ELR (cell line): ENCODE data around the gene TIMP3.
A peak's percentile ranks its signal among the peaks of the same experiment; 100 is the strongest.
"Not testable (repeated sequence)": the region's sequence is repeated elsewhere in the genome, so short reads cannot be mapped to it uniquely, and the experiment has no call there.

Experiments
- DNase-seq: peaks from one replicate; pipeline ENCODE4 v3.0.0-alpha.2; 2015; ENCODE audit warnings: low read depth

The TIMP3 gene

GRCh38 chr22:32801537-32802236 lies at the start of gene TIMP3:
TIMP3 (plus strand) TSS chr22:32801705; CDS start chr22:32802002, 297 bp downstream.
- peak; percentile 83 for DNase-seq

- peak; percentile 64 for DNase-seq
Observed at GRCh38 chr22:32752326-32752725, 49.2 kb upstream of the TIMP3 start.

DNA sequence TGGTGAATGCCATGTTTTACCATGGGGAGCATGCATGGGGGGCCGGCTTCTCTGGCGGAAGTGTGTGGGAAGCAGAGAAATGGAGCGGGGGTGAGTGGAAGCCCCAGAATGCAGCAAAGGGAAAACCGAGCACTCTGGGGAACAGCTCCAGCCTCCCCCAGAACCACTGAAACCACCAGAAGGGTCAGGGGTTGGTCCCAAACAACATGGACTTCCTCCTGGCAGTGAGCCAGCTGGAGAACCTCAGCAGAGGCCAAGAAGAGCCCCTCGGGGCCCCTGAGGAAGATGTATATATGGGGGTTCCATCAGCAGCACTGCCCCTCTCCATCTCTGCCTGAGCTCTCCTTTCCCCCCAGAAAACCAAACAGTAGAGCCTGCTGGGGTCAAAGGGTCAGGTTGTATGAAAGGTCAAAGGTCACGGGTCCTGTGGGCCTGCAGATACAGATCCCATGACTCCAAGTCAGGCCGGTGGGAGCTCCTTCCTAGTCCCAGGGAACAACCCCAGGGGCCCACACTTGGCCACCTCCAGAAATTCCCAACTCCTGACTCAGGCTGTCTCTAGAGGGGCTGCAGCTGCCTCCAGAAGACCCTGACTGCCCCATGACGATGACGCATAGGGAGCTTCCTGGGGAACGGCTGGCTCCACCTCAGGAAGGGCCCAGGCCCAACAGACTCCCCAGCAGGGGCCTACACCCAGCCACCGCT lies 48.5 kb upstream of the TIMP3 start:
- peak; percentile 84 for DNase-seq

GRCh38 chr22:32753591-32753990 lies 47.9 kb upstream of the TIMP3 start:
- no peak for DNase-seq

GRCh38 chr22:32754413-32755041 lies 47.0 kb upstream of the TIMP3 start:
- DNase-seq: peak; percentile 77

DNA sequence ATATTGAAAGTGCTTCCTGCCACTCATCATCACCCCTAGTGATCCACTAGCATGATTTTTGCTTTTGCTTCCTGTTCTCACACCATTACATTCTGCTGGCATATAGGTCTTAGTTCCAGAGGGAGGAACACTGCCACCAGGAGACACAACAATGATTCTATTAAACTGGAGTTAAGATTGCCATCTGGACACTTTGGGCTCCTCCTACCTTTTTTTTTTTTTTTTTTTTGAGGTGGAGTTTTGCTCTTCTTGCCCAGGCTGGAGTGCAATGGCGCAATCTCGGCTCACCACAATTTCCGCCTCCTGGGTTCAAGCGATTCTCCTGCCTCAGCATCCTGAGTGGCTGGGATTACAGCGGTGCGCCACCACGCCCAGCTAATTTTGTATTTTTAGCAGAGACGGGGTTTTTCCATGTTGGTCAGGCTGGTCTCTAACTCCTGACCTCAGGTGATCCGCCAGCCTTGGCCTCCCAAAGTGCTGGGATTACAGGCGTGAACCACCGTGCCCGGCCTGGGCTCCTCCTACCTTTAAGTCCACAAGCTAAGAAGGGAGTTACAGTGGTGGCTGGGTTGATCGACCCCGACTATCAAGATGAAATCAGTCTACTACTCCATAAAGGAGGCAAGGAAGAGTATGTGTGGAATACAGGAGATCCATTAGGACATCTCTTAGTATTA lies 44.3 kb upstream of the TIMP3 start:
- not testable (repeated sequence) for DNase-seq

GRCh38 chr22:32758866-32759385 lies 42.6 kb upstream of the TIMP3 start:
- no peak for DNase-seq

DNA sequence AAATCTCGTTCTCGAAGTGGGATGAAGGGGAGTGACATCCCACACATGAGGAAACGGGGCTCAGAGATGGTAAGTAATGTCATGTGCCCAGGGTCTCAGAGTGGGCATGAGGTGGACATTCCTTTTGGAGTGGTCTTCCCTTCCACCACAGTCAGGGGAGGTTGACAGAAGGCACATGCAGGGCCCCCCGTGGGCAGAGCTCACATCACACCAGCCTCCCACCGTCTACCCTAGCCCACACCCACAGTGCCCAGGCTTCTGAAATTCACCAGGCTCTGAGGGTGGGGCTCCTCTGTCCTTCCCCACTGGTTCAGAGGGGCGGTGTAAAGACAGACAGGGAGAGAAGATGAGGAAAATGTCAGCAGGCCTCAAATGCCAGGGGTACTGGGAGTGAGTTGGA lies 41.1 kb upstream of the TIMP3 start:
- no peak for DNase-seq

GRCh38 chr22:32760815-32761214 lies 40.7 kb upstream of the TIMP3 start:
- DNase-seq: no peak

- DNase-seq: peak; percentile 87
Observed at GRCh38 chr22:32761251-32761903, 40.1 kb upstream of the TIMP3 start.

GRCh38 chr22:32764330-32765131 lies 37.0 kb upstream of the TIMP3 start:
- peak; percentile 84 for DNase-seq

- no peak for DNase-seq
Observed at GRCh38 chr22:32765132-32765618, 36.3 kb upstream of the TIMP3 start.

DNA sequence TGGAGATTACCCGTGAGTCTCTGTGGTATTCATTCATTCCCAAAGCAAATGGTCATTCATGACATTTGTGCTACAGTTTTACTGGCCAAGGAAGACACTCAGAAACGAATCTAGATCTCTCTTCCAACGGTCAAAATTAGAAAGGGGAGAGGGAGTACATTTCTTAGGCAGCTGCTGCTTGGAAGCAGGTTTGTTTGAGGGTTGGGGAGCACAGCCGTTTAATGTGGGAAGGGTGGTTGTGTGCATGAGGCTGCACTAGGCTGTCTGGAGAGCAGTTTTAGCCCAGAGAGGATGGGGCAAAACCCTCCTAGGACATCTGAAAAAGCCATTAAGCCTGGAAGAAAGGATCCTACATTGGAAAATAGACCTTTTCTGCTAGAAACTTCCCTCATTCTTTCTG lies 29.7 kb upstream of the TIMP3 start:
- no peak for DNase-seq

- peak; percentile 55 for DNase-seq
Observed at GRCh38 chr22:32775957-32776356, 25.5 kb upstream of the TIMP3 start.

GRCh38 chr22:32776397-32776796 lies 25.1 kb upstream of the TIMP3 start:
- DNase-seq: no peak

DNA sequence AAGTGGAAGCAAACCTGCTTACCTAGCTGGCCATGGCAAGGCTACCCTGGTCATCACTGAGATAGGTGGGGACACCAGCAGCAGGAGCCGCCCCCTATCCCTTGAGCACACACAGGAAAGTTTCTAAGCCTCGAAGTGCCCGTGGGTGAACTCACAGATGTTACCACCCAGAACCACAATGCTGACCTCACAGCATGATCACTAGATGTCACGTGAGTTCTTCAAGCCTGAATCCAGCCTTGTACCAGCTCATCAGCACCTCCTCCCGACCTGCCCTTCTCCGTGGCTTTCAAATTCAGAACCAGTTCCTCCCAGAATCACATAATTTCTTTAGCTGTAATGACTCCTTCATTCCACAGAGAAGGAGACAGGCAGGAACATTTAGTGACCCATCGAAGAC lies 24.7 kb upstream of the TIMP3 start:
- DNase-seq: no peak

- no peak for DNase-seq
Observed at GRCh38 chr22:32777987-32778386, 23.5 kb upstream of the TIMP3 start.

DNA sequence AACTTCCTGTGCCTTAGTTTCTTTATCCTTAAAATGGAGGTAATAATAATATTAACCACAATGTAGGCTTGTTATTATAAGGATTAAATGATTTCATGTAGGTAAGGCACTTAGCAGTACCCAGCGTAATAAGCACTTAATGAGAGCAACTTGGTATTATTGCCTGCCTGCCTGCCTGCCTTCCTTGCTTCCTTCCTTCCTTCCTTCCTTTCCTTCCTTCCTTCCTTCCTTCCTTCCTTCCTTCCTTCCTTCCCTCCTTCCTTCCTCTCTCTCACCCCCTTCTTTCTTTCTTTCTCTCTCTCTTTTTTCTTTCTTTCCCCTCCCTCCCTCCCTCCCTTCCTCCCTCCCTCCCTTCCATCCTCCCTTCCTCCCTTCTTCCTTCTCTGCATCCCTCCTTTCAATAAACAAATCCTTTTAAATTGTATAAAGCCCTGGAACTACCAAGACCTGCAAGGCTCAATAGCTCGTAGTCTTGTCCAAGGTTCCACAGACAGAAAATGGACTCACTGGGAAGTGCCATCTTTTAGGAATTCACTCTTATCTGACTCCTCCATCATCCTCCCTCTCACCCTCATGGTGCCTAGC lies 20.7 kb upstream of the TIMP3 start:
- DNase-seq: no peak

- no peak for DNase-seq
Observed at GRCh38 chr22:32781695-32782094, 19.8 kb upstream of the TIMP3 start.

GRCh38 chr22:32785321-32786026 lies 16.0 kb upstream of the TIMP3 start:
- DNase-seq: no peak
